ENCODE data around the gene TNFRSF1A. TPM values are rescaled to one million over a fixed set of nuclear protein-coding genes. Genes with fewer than 3 reads are reported as not detected.
A peak's percentile ranks its signal among the peaks of the same experiment; 100 is the strongest.

The TNFRSF1A gene
- total and polyA plus RNA-seq, 2 of the 13 experiments (the other 11 are each of a cell fraction or from before 2014, with no cell fraction given) = 41.5 to 61.2 TPM

DNA sequence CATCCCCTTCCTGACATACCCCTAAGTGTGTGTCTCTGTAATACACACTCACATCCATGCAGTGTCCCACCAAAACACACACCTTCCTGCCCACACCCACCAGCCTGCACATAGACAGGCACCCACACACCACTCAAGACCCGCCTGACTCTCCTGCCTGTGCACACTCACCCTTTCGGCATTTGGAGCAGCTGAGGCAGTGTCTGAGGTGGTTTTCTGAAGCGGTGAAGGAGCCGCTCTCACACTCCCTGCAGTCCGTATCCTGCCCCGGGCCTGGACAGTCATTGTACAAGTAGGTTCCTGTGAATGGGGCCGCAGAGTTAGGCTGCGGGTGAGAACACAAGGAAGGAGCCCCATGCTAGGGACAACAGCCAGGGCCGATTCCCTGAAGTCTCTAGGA lies 8.3 kb downstream of the TNFRSF1A start:
- Histone ChIP-seq H3K36me3 (replicated peaks in 1 of 2; ENCODE audit: control insufficient read depth in 1 of 2, insufficient read depth in 2 of 2, low read length in 2 of 2) (peaks cover 25 to 49% of the 10 kb centered on the region in 2 experiments; a peak in 4 of 5 replicates), H3K27me3 (ENCODE audit: control insufficient read depth in 1 of 2, insufficient read depth in 2 of 2, low read length in 2 of 2) (no peaks in the 10 kb centered on the region), H3K9ac (ENCODE audit: insufficient read depth, low read depth, low read length) (no peak overlapping the region), H3K79me2 (ENCODE audit: insufficient read depth, low read length) (peaks cover 34% of the 10 kb centered on the region), H3K9me3 (ENCODE audit: low read length) (no peaks in the 10 kb centered on the region), H3K27ac (ENCODE audit: extremely low read length, insufficient read depth, low read length) (peak overlapping the region; percentile 8), H3K4me2 (ENCODE audit: low read depth, low read length) (no peak overlapping the region), H3K4me3 (replicated peaks in 1 of 3; ENCODE audit: insufficient read depth in 1 of 3, low read depth in 2 of 3, low read length in 3 of 3) (no peak overlapping the region), H2AFZ (ENCODE audit: low read length) (no peak overlapping the region), H4K20me1 (ENCODE audit: insufficient read depth, low read length) (no peaks in the 10 kb centered on the region; the same call in 1 of the 2 replicates), H3K4me1 (ENCODE audit: insufficient read depth, low read length) (peaks cover 47% of the 10 kb centered on the region)
- intact Hi-C loops (cut with micrococcal nuclease; ENCODE audit: unreplicated experiment) (loop anchor here (10.0 kb wide), 1 partner anchor 131 kb away; no protein-coding TSS in a partner anchor), in situ Hi-C loops (cut with HindIII; ENCODE audit: extremely low pct_ligation_motif_present, low pct_unique_long_range_greater_than_20kb) (no loop called here)
- 98% methylated on average over 9 of the region's 9 CpGs for WGBS (ENCODE audit: low lambda C conversion rate)
- ATAC-seq (no peak), FAIRE-seq (no peak), DNase-seq (ENCODE audit: low spot score) (no peak)
- BruUV-seq (replicated peaks) = no TSS peak
- TF ChIP-seq ZNF563 (CRISPR knock-in tag; IDR thresholded peaks at IDR 0.05) = no peak
- TF ChIP-seq, protein P1, sequence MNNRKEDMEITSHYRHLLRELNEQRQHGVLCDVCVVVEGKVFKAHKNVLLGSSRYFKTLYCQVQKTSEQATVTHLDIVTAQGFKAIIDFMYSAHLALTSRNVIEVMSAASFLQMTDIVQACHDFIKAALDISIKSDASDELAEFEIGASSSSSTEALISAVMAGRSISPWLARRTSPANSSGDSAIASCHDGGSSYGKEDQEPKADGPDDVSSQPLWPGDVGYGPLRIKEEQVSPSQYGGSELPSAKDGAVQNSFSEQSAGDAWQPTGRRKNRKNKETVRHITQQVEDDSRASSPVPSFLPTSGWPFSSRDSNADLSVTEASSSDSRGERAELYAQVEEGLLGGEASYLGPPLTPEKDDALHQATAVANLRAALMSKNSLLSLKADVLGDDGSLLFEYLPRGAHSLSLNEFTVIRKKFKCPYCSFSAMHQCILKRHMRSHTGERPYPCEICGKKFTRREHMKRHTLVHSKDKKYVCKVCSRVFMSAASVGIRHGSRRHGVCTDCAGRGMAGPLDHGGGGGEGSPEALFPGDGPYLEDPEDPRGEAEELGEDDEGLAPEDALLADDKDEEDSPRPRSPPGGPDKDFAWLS (CRISPR knock-in tag; IDR thresholded peaks at IDR 0.05; ENCODE audit: borderline replicate concordance) = no peak
- no peak for TF ChIP-seq ZNF264 (CRISPR knock-in tag; IDR thresholded peaks at IDR 0.05)
- ChIA-PET CTCF (ENCODE audit: low intra/inter-chr PET ratio, low total read pairs) (no interaction called here), POLR2A (interaction anchor here (4.0 to 11.0 kb wide), 5 partner anchors 12 to 49 kb away, joined by 62 to 278 read pairs (median 140); partner anchors contain the start of genes LTBR and SCNN1A)

DNA sequence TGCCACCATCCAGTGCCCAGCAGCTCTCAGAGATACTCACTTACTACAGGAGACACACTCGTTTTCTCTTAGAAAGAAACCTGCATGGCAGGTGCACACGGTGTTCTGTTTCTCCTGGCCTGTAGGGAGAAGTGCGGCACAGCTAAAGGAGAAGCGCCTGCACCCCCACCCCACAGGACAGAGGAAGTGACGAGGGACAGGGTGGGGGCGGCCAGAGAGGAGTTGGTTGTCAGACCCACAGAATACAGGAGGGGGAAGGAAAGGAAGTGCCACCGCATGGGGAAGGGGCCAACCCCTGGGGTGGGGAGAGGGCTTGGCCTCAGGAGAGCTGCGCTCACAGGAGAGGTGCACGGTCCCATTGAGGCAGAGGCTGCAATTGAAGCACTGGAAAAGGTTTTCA lies 8.8 kb downstream of the TNFRSF1A start:
- H3K79me2 ChIP-seq (ENCODE audit: insufficient read depth, low read length) = peaks cover 29% of the 10 kb centered on the region

More for the DNA sequence above, 8.8 kb downstream of the TNFRSF1A start:
- no peaks in the 10 kb centered on the region for H3K27me3 ChIP-seq (ENCODE audit: control insufficient read depth in 1 of 2, insufficient read depth in 2 of 2, low read length in 2 of 2)
- CTCF ChIA-PET (ENCODE audit: low intra/inter-chr PET ratio, low total read pairs) = no interaction called here
- H3K4me3 ChIP-seq (replicated peaks in 1 of 3; ENCODE audit: insufficient read depth in 1 of 3, low read depth in 2 of 3, low read length in 3 of 3) = no peak overlapping the region
- POLR2A ChIA-PET = interaction anchor here (4.5 kb wide), 1 partner anchor 11 kb away, joined by 62 read pairs; no protein-coding TSS in a partner anchor
- no peak overlapping the region for H2AFZ ChIP-seq (ENCODE audit: low read length)
- no peak overlapping the region for H3K9ac ChIP-seq (ENCODE audit: insufficient read depth, low read depth, low read length)
- H3K27ac ChIP-seq (ENCODE audit: extremely low read length, insufficient read depth, low read length) = no peak overlapping the region
- peaks cover 27 to 51% of the 10 kb centered on the region in 2 experiments; a peak in 4 of 5 replicates for H3K36me3 ChIP-seq (replicated peaks in 1 of 2; ENCODE audit: control insufficient read depth in 1 of 2, insufficient read depth in 2 of 2, low read length in 2 of 2)
- DNase-seq (ENCODE audit: low spot score) = no peak
- WGBS (ENCODE audit: low lambda C conversion rate) = 96% methylated on average over 9 of the region's 9 CpGs
- peaks cover 41% of the 10 kb centered on the region for H3K4me1 ChIP-seq (ENCODE audit: insufficient read depth, low read length)
- H3K4me2 ChIP-seq (ENCODE audit: low read depth, low read length) = no peak overlapping the region
- in situ Hi-C loops (cut with HindIII; ENCODE audit: extremely low pct_ligation_motif_present, low pct_unique_long_range_greater_than_20kb) = no loop called here
- TF ChIP-seq HOXA7 (CRISPR knock-in tag; IDR thresholded peaks at IDR 0.05) (no peak), AGO2 (optimal IDR thresholded peaks at IDR 0.05; ENCODE audit: low read depth, low read length) (peak; percentile 42), ZNF34 (CRISPR knock-in tag; IDR thresholded peaks at IDR 0.05; ENCODE audit: borderline replicate concordance) (no peak), PHF5A (CRISPR knock-in tag; IDR thresholded peaks at IDR 0.05; ENCODE audit: low read depth, unreplicated experiment) (no peak), KDM3A (CRISPR knock-in tag; IDR thresholded peaks at IDR 0.05; ENCODE audit: low read depth) (no peak)
- TF ChIP-seq, protein P2, sequence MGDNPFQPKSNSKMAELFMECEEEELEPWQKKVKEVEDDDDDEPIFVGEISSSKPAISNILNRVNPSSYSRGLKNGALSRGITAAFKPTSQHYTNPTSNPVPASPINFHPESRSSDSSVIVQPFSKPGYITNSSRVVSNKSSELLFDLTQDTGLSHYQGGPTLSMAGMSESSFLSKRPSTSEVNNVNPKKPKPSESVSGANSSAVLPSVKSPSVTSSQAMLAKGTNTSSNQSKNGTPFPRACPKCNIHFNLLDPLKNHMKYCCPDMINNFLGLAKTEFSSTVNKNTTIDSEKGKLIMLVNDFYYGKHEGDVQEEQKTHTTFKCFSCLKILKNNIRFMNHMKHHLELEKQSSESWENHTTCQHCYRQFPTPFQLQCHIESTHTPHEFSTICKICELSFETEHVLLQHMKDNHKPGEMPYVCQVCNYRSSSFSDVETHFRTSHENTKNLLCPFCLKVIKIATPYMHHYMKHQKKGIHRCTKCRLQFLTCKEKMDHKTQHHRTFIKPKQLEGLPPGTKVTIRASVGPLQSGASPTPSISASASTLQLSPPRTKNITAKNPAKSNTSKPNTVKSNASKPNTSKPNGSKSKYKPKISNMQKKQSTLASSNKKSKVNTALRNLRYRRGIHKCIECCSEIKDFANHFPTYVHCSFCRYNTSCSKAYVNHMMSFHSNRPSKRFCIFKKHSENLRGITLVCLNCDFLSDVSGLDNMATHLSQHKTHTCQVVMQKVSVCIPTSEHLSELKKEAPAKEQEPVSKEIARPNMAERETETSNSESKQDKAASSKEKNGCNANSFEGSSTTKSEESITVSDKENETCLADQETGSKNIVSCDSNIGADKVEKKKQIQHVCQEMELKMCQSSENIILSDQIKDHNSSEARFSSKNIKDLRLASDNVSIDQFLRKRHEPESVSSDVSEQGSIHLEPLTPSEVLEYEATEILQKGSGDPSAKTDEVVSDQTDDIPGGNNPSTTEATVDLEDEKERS (CRISPR knock-in tag; IDR thresholded peaks at IDR 0.05) = no peak
- ATAC-seq = no peak
- no peak for FAIRE-seq
- no TSS peak for BruUV-seq (replicated peaks)
- H3K9me3 ChIP-seq (ENCODE audit: low read length) = no peaks in the 10 kb centered on the region
- intact Hi-C loops (cut with micrococcal nuclease; ENCODE audit: unreplicated experiment) = loop anchor here (10.0 kb wide), 1 partner anchor 132 kb away; no protein-coding TSS in a partner anchor
- no peaks in the 10 kb centered on the region; the same call in 1 of the 2 replicates for H4K20me1 ChIP-seq (ENCODE audit: insufficient read depth, low read length)
